HG03457 (cell line): Measurements from ENCODE around the gene CCSER1.
"Not testable (repeated sequence)": the region's sequence is repeated elsewhere in the genome, so short reads cannot be mapped to it uniquely, and the experiment has no call there.

ENCODE experiments used
- ATAC-seq: cut with Tn5 transposase; IDR thresholded peaks from one replicate; pipeline ENCODE4 v1.9.1; 2021; ENCODE audit warnings: moderate number of reproducible peaks; ENCODE audit not compliant: unreplicated experiment

CCSER1 gene

DNA sequence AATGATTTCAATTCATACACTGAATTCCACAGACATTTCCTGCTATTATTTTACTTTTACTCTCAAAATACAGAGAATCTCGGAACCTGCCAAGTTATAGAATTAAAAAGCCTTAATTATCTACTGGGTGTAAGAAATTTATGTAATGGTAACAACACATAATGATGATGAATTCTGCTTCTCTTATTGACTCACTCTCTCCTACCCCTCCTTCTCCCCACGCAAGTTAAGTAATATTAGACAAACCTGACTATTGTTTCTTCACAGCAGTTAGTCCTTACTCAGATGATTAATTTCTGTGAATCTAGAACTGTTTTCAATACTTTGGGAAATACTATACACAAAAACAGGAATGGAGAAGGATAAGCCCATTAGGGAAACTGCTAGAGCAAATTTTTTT lies 762.0 kb downstream of the CCSER1 start:
- ATAC-seq, result no peak

DNA sequence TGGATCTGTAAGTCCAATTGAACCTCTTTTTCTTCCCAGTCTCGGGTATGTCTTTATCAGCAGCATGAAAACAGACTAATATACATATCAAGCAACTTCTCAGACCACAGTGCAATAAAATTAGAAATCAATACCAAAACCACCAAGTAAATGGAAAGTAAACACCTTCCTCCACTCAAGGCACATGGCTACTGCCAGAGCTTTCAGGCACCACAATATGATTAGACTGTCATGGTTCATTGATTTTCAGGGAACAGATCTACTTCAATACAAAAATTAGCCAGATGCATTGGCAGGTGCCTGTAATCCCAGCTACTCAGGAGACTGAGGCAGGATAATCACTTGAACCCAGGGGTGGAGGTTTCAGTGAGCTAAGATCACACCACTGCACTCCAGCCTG lies 776.2 kb downstream of the CCSER1 start:
- not testable (repeated sequence) for ATAC-seq

DNA sequence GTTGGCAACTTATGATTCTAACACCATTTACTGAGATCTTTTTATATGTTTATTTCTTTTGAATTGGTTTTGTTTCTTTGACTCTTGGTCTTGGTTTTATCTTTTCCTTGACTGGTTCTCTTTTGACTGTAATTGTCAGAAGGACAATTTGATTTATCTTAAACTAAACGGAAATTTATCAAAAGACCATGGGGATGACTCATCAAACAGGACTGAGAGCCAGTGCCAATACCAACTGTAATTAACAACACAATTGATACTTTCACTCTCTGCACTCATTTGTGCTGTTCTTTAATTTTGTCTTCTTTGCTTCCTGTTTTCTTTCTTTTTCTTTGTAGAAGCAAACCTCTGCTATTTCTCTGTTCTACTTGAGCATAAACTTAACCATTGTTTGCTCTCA lies 776.8 kb downstream of the CCSER1 start:
- no peak for ATAC-seq

DNA sequence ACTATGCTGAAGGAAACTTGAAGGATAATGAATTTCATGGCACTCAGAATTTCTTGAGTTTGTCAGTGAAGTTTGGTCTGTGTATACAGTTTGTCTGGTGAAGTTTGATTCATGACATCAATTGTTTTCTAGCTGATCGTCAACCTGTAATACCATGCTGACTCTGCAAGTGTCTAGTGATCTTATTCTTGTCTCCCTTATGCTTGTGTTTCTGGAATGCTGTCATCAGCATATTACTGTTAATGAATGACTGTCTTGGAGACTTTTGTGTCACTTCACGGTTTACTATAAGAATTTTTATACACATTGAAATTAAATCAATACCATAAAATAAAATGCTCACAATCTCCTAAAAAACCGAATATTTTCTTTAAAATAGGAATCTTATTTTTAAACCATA lies 779.0 kb downstream of the CCSER1 start:
- ATAC-seq, result no peak

GRCh38 chr4:90911724-90912434 lies 784.7 kb downstream of the CCSER1 start:
- ATAC-seq, result not testable (repeated sequence)

DNA sequence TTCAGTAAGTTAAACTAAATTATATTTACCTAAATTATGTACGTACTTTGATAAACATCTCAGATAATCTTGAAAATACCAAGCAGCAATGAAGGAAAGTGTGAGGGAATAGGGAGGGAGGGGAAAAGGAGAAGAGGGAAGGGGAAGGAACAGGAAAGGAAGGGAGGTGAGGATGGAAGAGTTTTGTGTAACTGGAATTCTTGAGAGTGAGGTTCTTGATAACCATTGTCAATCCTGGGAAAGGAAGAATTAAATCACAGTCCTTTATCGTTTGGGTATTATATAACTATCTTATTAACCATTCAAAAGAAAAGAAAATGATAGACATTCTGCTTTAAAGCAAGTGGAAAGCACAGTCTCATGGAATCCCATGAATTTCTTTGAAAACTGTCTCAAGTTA lies 795.0 kb downstream of the CCSER1 start:
- no peak for ATAC-seq

DNA sequence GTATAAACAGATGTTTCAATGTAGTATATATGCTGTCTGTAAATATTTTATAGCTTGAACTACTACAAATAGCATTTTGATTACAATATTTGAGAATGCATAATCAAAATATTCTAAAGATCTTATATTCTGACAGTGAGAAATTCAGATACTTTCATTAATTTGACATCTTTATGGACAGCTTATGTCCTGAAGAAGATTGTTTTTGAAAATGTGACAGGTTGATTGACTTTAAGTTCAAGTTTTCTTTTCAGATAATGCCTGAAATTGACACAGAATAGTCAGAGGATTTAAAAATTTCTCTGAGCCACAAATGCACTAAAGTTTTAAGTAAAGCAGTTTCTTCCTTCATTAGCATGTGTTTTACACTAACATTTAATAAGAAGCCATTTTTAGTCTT lies 799.8 kb downstream of the CCSER1 start:
- ATAC-seq, result no peak

GRCh38 chr4:90943311-90943710 lies 816.1 kb downstream of the CCSER1 start:
- no peak for ATAC-seq

- no peak for ATAC-seq
Measured at GRCh38 chr4:90946945-90947344, 819.8 kb downstream of the CCSER1 start.

GRCh38 chr4:90950385-90950841 lies 823.2 kb downstream of the CCSER1 start:
- no peak for ATAC-seq

- ATAC-seq, result no peak
Measured at GRCh38 chr4:90951037-90951436, 823.8 kb downstream of the CCSER1 start.

GRCh38 chr4:90958256-90958895 lies 831.2 kb downstream of the CCSER1 start:
- no peak for ATAC-seq

DNA sequence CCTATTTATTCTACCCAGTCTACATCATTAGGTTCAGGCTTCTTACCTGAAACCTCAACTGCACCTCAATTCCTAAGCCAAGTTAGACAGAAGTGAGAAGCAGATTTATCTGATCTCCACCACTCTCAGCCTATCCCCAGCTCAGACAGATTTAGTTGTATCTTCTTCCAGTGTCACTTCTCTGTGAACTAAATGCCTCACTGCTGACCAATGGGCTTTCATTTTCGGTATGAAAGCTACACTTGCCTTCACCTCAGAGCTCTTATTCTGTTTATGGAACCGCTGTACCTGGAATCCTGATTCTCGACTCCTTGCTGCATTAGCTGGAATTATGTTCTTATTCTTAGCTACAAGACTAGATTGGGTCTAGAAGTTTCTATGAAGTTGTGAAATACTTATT lies 833.2 kb downstream of the CCSER1 start:
- ATAC-seq, result no peak

- no peak for ATAC-seq
Measured at GRCh38 chr4:90960840-90961239, 833.6 kb downstream of the CCSER1 start.

GRCh38 chr4:90970021-90970420 lies 842.8 kb downstream of the CCSER1 start:
- ATAC-seq, result no peak

GRCh38 chr4:90977726-90978125 lies 850.5 kb downstream of the CCSER1 start:
- no peak for ATAC-seq

DNA sequence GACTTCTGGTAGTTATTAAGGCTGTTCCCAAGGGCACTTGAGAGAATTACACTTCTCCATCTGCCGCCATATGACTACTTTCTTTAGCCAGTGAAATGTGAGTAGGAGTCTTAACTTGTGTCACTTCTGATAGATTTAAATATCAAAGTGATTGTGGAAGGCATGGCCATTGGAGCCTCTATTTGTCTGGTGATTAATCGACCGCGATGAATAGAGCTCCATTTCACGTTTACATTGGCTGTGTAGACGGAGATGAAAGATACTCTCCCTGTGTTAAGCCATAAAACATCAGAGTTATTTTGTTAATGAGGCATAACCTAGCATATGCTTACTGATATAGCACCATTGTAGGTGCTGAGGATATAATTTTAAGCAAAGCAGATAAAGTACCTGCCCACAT lies 852.4 kb downstream of the CCSER1 start:
- ATAC-seq, result no peak

DNA sequence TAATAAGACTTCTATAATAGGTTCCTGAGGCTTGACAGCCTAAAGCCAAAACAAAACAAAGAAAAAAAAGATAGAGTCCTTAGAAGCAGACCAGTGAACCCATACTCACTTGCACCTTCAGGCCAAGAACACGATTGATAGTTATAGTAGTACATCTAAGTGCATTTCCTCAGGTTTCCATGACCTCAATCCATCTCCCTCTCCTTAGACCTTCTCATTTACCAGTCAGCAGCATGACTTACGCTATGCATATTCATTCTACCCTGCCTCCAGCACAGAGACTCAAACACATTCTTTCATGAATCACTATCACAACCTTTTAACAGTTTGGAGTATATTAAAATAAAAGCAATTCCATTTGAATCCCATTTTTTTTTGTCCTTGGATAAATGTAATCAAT lies 855.6 kb downstream of the CCSER1 start:
- ATAC-seq, result no peak

DNA sequence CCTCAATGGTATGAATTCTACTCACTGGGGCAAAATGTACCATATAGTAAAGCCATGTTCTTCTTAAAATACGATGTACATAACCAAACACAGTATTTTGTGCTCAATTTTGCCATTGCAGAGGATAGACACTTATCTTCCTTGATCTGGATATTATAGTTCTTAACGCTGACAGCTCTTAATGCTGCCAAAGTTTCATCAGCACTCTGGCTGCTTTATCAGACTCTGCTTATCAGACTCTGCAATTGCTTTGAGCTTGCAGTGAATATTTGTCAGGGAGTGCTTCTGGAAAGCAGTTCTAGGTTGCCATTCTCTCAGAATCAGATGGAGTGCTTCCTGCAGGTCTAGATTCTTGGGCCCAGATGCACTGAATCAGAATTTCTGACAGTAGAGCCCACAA lies 863.1 kb downstream of the CCSER1 start:
- ATAC-seq, result no peak

GRCh38 chr4:90992213-90992612 lies 865.0 kb downstream of the CCSER1 start:
- ATAC-seq, result no peak

- no peak for ATAC-seq
Measured at GRCh38 chr4:90994851-90995574, 867.8 kb downstream of the CCSER1 start.

DNA sequence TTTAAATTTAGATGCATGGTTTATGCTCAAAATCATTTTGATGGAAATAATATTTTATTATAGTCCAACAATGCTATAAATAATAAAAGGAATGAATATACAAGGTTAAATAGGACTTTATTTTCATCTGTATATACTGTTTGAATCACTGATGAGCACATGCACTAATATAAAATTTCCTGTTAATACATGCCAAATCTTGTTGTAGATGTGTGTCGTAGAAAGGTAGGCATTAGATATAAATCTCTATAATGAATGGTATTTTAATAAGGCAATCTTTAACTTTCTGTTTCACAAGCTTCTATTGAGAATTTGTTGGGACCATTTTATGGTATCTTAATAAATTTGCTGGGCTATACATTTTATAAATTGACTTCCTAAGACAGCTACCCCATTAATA lies 868.8 kb downstream of the CCSER1 start:
- no peak for ATAC-seq
